Pancreas (tissue), 10 donors: Measurements from ENCODE around the gene SPDYE1. TPM values are rescaled to one million over a fixed set of nuclear protein-coding genes. Genes with fewer than 3 reads are reported as not detected.
"Not testable (repeated sequence)": the region's sequence is repeated elsewhere in the genome, so short reads cannot be mapped to it uniquely, and the experiment has no call there.

Experiments
- ATAC-seq, 4 donors: fragments of 200-7000 bp; cut with Tn5 transposase; one replicate each; pipeline versions ENCODE4 v1.8.0 to v1.9.1; 2020; ENCODE audit warnings: mild to moderate bottlenecking in 4 of 4, moderate library complexity in 4 of 4
- DNase-seq, 6 donors: peaks; one replicate each; pipeline ENCODE4 v3.0.0-alpha.2; 2020
- FAIRE-seq: peaks from 2 replicates; lab custom pipeline; 2012; peaks lifted over from hg19 to GRCh38; lab: Jason Lieb, UNC
- H3K27ac ChIP-seq, 4 donors: fragments of 200-600 bp; sonication (generic); 1 replicate in 3 of 4; 2 replicates in 1 of 4; pipeline versions ENCODE4 v1.5.0 to v1.8.0; 2020
- H3K27me3 ChIP-seq, 4 donors: fragments of 200-600 bp; one replicate each; pipeline ENCODE4 v1.8.0; 2021
- H3K36me3 ChIP-seq, 3 donors: fragments of 200-600 bp; sonication (generic) in 1 of 3; one replicate each; pipeline versions ENCODE4 v1.5.0 to v1.8.0; 2020 to 2021
- H3K4me1 ChIP-seq, 3 donors: fragments of 200-600 bp; one replicate each; pipeline ENCODE4 v1.8.0; 2021
- H3K4me3 ChIP-seq, 4 donors: fragments of 200-600 bp; sonication (generic) in 2 of 4; one replicate each; pipeline versions ENCODE4 v1.5.0 to v1.8.0; 2020 to 2021
- H3K9me3 ChIP-seq, 4 donors: fragments of 200-600 bp; one replicate each; pipeline ENCODE4 v1.8.0; 2021
- CTCF ChIP-seq, 4 donors: fragments of 200-600 bp; sonication (generic) in 3 of 4; IDR thresholded peaks; one replicate each; pipeline versions ENCODE4 v1.5.0 to v1.8.0; 2021; ENCODE audit warnings: antibody characterized with exemption in 4 of 4
- WGBS, 2 donors: extraction: QIAGEN DNeasy Blood & Tissue Kit; methylation state at CpG; one replicate each; pipeline ENCODE4 v1.1.7; 2013; 5-methylcytosine and 5-hydroxymethylcytosine counted together
- intact Hi-C, 3 donors: fragments of 100-400 bp; cut with DNase I; formaldehyde crosslinking; loops; one replicate each; pipeline versions ENCODE4 v1.11.1 to v1.14.2; 2022
- polyA plus RNA-seq, 2 donors: library from polyadenylated mRNA; stranded (reverse); fragments of 200-250 nt; gene quantifications; one replicate each; pipeline ENCODE4 v1.2.3, GENCODE V29; 2013
- total RNA-seq, 6 donors: library from RNA; stranded (reverse); fragmentation: NEBNext Ultra II Directional in 4 of 6; extraction: Animal tissue kit (Norgen Biotek cat#: 25700) in 4 of 6; gene quantifications; one replicate each; pipeline versions ENCODE4 v1.2.1 to v1.2.4, GENCODE V29; 2021 to 2023
- donor health status: healthy with polysubstance abuse.
- donor health status: DM: no; HTN: no; CAD: no; lungs with moderate emphysema.
- donor health status: DM: no; HTN: no; CAD: no.
- donor health status: control.
- donor health status: control.
- donor health status: Bipolar disorder and iron deficiency.
- donor health status: DM: yes; HTN: yes; CAD: no.
- donor health status: DM: no; HTN: no; CAD: no.
- donor health status: DM: no; HTN: no; CAD: no.
- donor health status: DM: yes; HTN: yes; CAD: no.

SPDYE1 gene
- total RNA-seq (under 1 TPM in 1 of 6 donors, not detected in 5; 0.09 TPM), polyA plus RNA-seq (not detected)

- FAIRE-seq, intact Hi-C loops: not testable (repeated sequence)
- WGBS, 2 donors, result 95 to 100% methylated on average over 3 of the region's 3 CpGs
Observed at GRCh38 chr7:43997532-43997931, at the start of gene SPDYE1. Gene SPDYE1, plus strand, starts transcription at chr7:43997897. Its CDS starts 2,053 bp downstream, at chr7:43999950.

GRCh38 chr7:43952028-43952427 lies 45.7 kb upstream of the SPDYE1 start:
- intact Hi-C loops, result no loop called here
- no peak for ATAC-seq
- H3K27me3 ChIP-seq, result no peaks in the 10 kb centered on the region
- no peak for FAIRE-seq
- H3K36me3 ChIP-seq, result peaks cover 0 to 37% (median 6%) of the 10 kb centered on the region in 3 donors
- WGBS, 2 donors, result 85 to 92% methylated on average over 3 of the region's 3 CpGs
- peak in 1 of 6 donors; percentile 9 for DNase-seq
- H3K27ac ChIP-seq, result no peak overlapping the region
- TF ChIP-seq CTCF (IDR thresholded peaks at IDR 0.05), result no peak
- no peaks in the 10 kb centered on the region for H3K4me1 ChIP-seq
- no peak overlapping the region for H3K4me3 ChIP-seq
- H3K9me3 ChIP-seq, result no peaks in the 10 kb centered on the region

More at GRCh38 chr7:43997532-43997931, at the start of gene SPDYE1:
- H3K4me1 ChIP-seq, H3K36me3 ChIP-seq, H3K27ac ChIP-seq, H3K27me3 ChIP-seq, H3K9me3 ChIP-seq, ATAC-seq, DNase-seq, H3K4me3 ChIP-seq: not testable (repeated sequence)

GRCh38 chr7:43953071-43953470 lies 44.6 kb upstream of the SPDYE1 start:
- Histone ChIP-seq H3K9me3 (no peaks in the 10 kb centered on the region), H3K4me1 (no peaks in the 10 kb centered on the region), H3K27me3 (no peaks in the 10 kb centered on the region), H3K27ac (no peak overlapping the region), H3K36me3 (peaks cover 0 to 37% (median 6%) of the 10 kb centered on the region in 3 donors), H3K4me3 (no peak overlapping the region)
- intact Hi-C loops, result no loop called here
- TF ChIP-seq CTCF (IDR thresholded peaks at IDR 0.05), result no peak
- ATAC-seq (no peak), FAIRE-seq (no peak), DNase-seq (no peak)
- 95 to 97% methylated on average over 5 of the region's 5 CpGs for WGBS, 2 donors

- intact Hi-C loops, result no loop called here
- H3K27me3 ChIP-seq, result no peaks in the 10 kb centered on the region
- 59 to 66% methylated on average over 3 of the region's 3 CpGs for WGBS, 2 donors
- H3K27ac ChIP-seq, result no peak overlapping the region
- no peaks in the 10 kb centered on the region for H3K4me1 ChIP-seq
- FAIRE-seq, result no peak
- TF ChIP-seq CTCF (IDR thresholded peaks at IDR 0.05), result no peak
- H3K4me3 ChIP-seq, result no peak overlapping the region
- H3K36me3 ChIP-seq, result peaks cover 0 to 29% (median 6%) of the 10 kb centered on the region in 3 donors
- peak in 2 of 6 donors; percentile 16 to 29 for DNase-seq
- ATAC-seq, result peak; percentile 66 to 87 (median 74)
- no peaks in the 10 kb centered on the region for H3K9me3 ChIP-seq
Observed at GRCh38 chr7:43954524-43955228, 43.0 kb upstream of the SPDYE1 start.

GRCh38 chr7:43956027-43956426 lies 41.7 kb upstream of the SPDYE1 start:
- no peak overlapping the region for H3K4me3 ChIP-seq
- DNase-seq, result peak in 1 of 6 donors; percentile 39
- intact Hi-C loops, result no loop called here
- no peak for ATAC-seq
- TF ChIP-seq CTCF (IDR thresholded peaks at IDR 0.05), result no peak
- FAIRE-seq, result no peak
- no peaks in the 10 kb centered on the region for H3K27me3 ChIP-seq
- H3K36me3 ChIP-seq, result peaks cover 0 to 19% (median 1%) of the 10 kb centered on the region in 3 donors
- no peaks in the 10 kb centered on the region for H3K9me3 ChIP-seq
- WGBS, 2 donors, result 73 to 75% methylated on average over 3 of the region's 3 CpGs
- H3K4me1 ChIP-seq, result no peaks in the 10 kb centered on the region
- H3K27ac ChIP-seq, result no peak overlapping the region
